Ovary (tissue), 3 donors: ENCODE results near the gene GSTP1.
"Not testable (repeated sequence)": the region's sequence is repeated elsewhere in the genome, so short reads cannot be mapped to it uniquely, and the experiment has no call there.

Experiments
- EP300 ChIP-seq: sonication (generic); formaldehyde crosslinking; IDR thresholded peaks from one replicate; pipeline ENCODE4 v1.6.1; 2017; ENCODE audit warnings: antibody characterized with exemption
- POLR2A ChIP-seq: fragments of 450-650 bp; IDR thresholded peaks from one replicate; pipeline ENCODE4 v1.6.1; 2017; ENCODE audit warnings: antibody characterized with exemption, mild to moderate bottlenecking, moderate library complexity
- TF ChIP-seq, protein P1 (sequence below), 3 donors: fragments of 450-650 bp in 2 of 3; fragments of 200-600 bp in 1 of 3; IDR thresholded peaks; one replicate each; pipeline versions ENCODE4 v1.5.1 to v1.8.0; 2016 to 2022; ENCODE audit warnings: antibody characterized with exemption in 3 of 3, mild to moderate bottlenecking in 1 of 3
- donor health status: DM: no; HTN: no; CAD: no.

DNA sequence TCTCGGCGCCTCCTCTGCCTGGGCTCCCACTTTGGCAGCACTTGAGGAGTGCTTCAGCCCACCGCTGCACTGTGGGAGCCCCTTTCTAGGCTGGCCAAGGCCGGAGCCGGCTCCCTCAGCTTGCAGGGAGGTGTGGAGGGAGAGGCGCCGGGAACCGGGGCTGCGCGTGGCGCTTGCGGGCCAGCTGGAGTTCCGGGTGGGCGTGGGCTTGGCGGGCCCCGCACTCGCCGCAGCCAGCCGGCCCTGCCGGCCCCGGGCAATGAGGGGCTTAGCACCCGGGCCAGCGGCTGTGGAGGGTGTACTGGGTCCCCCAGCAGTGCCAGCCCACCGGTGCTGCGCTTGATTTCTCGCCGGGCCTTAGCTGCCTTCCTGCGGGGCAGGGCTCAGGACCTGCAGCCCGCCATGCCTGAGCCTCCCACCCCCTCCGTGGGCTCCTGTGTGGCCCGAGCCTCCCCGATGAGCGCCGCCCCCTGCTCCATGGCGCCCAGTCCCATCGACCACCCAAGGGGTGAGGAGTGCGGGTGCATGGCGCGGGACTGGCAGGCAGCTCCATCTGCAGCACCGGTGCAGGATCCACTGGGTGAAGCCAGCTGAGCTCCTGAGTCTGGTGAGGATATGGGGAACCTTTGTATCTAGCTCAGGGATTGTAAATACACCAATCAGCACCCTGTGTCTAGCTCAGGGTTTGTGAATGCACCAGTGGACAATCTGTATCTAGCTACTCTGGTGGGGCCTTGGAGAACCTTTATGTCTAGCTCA is 35.5 kb downstream of the GSTP1 start:
- TF ChIP-seq, protein P1, sequence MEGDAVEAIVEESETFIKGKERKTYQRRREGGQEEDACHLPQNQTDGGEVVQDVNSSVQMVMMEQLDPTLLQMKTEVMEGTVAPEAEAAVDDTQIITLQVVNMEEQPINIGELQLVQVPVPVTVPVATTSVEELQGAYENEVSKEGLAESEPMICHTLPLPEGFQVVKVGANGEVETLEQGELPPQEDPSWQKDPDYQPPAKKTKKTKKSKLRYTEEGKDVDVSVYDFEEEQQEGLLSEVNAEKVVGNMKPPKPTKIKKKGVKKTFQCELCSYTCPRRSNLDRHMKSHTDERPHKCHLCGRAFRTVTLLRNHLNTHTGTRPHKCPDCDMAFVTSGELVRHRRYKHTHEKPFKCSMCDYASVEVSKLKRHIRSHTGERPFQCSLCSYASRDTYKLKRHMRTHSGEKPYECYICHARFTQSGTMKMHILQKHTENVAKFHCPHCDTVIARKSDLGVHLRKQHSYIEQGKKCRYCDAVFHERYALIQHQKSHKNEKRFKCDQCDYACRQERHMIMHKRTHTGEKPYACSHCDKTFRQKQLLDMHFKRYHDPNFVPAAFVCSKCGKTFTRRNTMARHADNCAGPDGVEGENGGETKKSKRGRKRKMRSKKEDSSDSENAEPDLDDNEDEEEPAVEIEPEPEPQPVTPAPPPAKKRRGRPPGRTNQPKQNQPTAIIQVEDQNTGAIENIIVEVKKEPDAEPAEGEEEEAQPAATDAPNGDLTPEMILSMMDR (IDR thresholded peaks at IDR 0.05): not testable (repeated sequence)
- TF ChIP-seq POLR2A, EP300: not testable (repeated sequence)
